ENCODE data around the gene PBX4. TPM values are rescaled to one million over a fixed set of nuclear protein-coding genes. Genes with fewer than 3 reads are reported as not detected.

The PBX4 gene
- total RNA-seq, 4 donors from 2014 or later, result 3.8 to 15.8 (median 5.9) TPM

DNA sequence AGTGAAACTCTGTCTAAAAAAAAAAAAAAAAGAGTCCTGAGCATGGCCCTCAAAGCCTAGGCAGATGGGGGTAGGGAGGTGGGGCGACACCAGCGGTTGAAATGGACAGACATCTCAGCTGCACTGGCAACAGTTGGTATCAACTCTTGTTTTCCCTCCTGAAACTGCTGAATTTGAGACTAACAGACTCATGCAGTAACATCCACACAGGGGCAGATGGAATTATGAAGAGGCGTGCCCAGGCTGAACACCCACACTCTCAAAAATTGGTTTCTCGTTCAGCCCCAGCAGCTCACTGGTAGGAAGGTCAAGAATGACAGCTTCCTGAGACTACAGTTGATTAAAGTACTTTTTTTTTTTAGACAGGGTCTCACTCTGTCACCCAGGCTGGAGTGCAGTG lies 24.1 kb downstream of the PBX4 start:
- 77 to 82% methylated on average over 4 of the region's 4 CpGs for WGBS, 2 donors
- TF ChIP-seq, protein P1, sequence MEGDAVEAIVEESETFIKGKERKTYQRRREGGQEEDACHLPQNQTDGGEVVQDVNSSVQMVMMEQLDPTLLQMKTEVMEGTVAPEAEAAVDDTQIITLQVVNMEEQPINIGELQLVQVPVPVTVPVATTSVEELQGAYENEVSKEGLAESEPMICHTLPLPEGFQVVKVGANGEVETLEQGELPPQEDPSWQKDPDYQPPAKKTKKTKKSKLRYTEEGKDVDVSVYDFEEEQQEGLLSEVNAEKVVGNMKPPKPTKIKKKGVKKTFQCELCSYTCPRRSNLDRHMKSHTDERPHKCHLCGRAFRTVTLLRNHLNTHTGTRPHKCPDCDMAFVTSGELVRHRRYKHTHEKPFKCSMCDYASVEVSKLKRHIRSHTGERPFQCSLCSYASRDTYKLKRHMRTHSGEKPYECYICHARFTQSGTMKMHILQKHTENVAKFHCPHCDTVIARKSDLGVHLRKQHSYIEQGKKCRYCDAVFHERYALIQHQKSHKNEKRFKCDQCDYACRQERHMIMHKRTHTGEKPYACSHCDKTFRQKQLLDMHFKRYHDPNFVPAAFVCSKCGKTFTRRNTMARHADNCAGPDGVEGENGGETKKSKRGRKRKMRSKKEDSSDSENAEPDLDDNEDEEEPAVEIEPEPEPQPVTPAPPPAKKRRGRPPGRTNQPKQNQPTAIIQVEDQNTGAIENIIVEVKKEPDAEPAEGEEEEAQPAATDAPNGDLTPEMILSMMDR (IDR thresholded peaks at IDR 0.05), result no peak
- no peak for TF ChIP-seq POLR2A (IDR thresholded peaks at IDR 0.05)
- no peak for DNase-seq (ENCODE audit: low spot score in 2 of 2)
- H3K4me3 ChIP-seq (ENCODE audit: low read depth, poor library complexity, severe bottlenecking), result no peak overlapping the region
- intact Hi-C loops (cut with DNase I; ENCODE audit: low total_unique reads), result no loop called here

DNA sequence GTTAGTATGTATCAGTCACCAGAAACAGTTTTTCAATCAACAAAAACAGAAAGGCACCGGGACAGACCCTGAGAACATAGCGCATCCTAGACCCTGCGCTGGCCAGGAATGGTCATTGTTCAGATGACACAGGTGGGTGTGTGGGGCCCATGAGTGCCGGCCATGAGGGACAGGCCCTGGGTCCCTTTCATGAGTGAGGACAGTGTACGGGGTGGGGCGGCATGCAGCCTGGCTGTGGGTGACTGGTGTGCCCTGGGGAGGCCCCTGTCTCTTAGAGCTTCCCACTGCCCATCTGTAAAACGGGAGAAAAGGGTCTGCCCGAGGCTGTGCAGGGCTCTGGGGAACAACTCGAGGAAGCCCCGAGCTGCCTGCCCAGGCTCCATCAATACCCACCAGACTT lies 25.8 kb downstream of the PBX4 start:
- H3K4me3 ChIP-seq (ENCODE audit: low read depth, poor library complexity, severe bottlenecking), result no peak overlapping the region
- DNase-seq (ENCODE audit: low spot score in 2 of 2), result no peak
- WGBS, 2 donors, result 90 to 98% methylated on average over 10 of the region's 10 CpGs
- no peak for TF ChIP-seq POLR2A (IDR thresholded peaks at IDR 0.05)
- TF ChIP-seq, protein P1 (IDR thresholded peaks at IDR 0.05), result no peak
- intact Hi-C loops (cut with DNase I; ENCODE audit: low total_unique reads), result no loop called here

DNA sequence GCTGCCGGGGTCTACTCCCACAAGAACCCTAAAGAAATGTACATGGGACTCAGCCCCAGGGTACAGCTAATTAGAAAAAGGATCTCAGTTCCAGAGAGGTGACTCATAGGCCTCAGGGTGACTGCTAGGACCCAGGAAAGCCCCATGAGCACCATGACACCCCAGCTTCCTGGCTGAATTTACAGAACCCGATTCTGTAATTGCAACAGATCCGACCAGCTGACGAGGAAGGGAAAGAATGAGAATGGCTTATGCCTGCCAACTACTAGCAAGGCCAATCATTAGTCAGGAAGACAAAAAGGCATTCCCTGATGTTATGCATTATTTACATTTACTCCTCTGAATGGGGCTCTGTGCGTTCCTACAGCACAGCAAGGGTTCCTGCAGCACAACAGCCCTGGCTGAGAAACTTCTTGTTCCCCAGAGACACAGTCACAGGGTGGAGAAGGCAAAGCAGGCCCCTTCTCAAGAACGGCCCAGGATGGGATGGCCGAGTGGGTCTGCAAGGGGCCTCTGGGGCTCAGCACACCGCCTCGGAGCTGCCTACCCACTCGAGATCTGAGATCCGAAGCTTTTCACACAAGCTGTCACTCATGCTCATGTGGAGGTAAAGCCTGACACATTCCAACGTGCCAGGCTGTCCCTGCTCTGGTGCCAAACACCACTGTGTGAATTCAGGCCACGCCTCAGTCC lies 27.2 kb downstream of the PBX4 start:
- 19 to 21% methylated on average over 13 of the region's 13 CpGs for WGBS, 2 donors
- intact Hi-C loops (cut with DNase I; ENCODE audit: low total_unique reads), result no loop called here
- DNase-seq (ENCODE audit: low spot score in 2 of 2), result peak in 1 of 2 donors; percentile 80
- H3K4me3 ChIP-seq (ENCODE audit: low read depth, poor library complexity, severe bottlenecking), result no peak overlapping the region
- no peak for TF ChIP-seq POLR2A (IDR thresholded peaks at IDR 0.05)
- TF ChIP-seq, protein P1 (IDR thresholded peaks at IDR 0.05), result no peak

GRCh38 chr19:19588546-19588945 lies 29.9 kb downstream of the PBX4 start:
- 77 to 85% methylated on average over 2 of the region's 2 CpGs for WGBS, 2 donors
- intact Hi-C loops (cut with DNase I; ENCODE audit: low total_unique reads), result no loop called here
- no peak for TF ChIP-seq POLR2A (IDR thresholded peaks at IDR 0.05)
- TF ChIP-seq, protein P1 (IDR thresholded peaks at IDR 0.05), result no peak
- no peak overlapping the region for H3K4me3 ChIP-seq (ENCODE audit: low read depth, poor library complexity, severe bottlenecking)
- DNase-seq (ENCODE audit: low spot score in 2 of 2), result no peak

DNA sequence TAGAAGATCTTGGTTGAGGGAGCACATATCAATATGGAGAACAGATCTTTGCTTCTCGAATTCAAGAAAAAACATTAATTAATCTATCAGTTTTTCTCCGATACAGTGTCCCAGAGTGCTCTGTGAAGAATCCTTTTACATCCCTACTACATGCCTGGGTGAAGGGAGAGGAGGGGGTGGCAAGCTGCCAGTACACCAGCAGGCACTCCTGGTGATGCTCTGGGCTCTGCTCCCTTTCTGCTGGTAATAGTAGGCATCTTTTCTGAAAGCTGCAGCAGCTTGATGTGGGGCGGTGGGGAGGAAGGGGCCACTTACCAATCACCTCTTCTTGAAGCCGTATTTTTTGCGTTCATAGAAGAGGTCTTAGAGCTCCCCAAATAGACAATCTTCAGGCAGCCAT lies 30.7 kb downstream of the PBX4 start:
- intact Hi-C loops (cut with DNase I; ENCODE audit: low total_unique reads), result no loop called here
- no peak for DNase-seq (ENCODE audit: low spot score in 2 of 2)
- TF ChIP-seq, protein P1 (IDR thresholded peaks at IDR 0.05), result no peak
- TF ChIP-seq POLR2A (IDR thresholded peaks at IDR 0.05), result no peak
- H3K4me3 ChIP-seq (ENCODE audit: low read depth, poor library complexity, severe bottlenecking), result no peak overlapping the region
- 94 to 95% methylated on average over 5 of the region's 5 CpGs for WGBS, 2 donors

- no peak for DNase-seq (ENCODE audit: low spot score in 2 of 2)
- no peak for TF ChIP-seq POLR2A (IDR thresholded peaks at IDR 0.05)
- TF ChIP-seq, protein P1 (IDR thresholded peaks at IDR 0.05), result no peak
- 92 to 96% methylated on average over 6 of the region's 6 CpGs for WGBS, 2 donors
- H3K4me3 ChIP-seq (ENCODE audit: low read depth, poor library complexity, severe bottlenecking), result no peak overlapping the region
- intact Hi-C loops (cut with DNase I; ENCODE audit: low total_unique reads), result no loop called here
Observed at GRCh38 chr19:19584356-19584755, 34.1 kb downstream of the PBX4 start.

Data from lower leg skin (tissue), 4 donors.